ENCODE data around the gene CCDC144A.
"Not testable (repeated sequence)": the region's sequence is repeated elsewhere in the genome, so short reads cannot be mapped to it uniquely, and the experiment has no call there.

- not testable (repeated sequence) for TF ChIP-seq CTCF (IDR thresholded peaks at IDR 0.05 in 4 of 5, conservative IDR thresholded peaks at IDR 0.05 in 1 of 5); POLR2A (IDR thresholded peaks at IDR 0.05)
Observed at GRCh38 chr17:16758177-16758576, 68.1 kb downstream of the CCDC144A start.
